ENCODE data around the gene CENPP.

DNA sequence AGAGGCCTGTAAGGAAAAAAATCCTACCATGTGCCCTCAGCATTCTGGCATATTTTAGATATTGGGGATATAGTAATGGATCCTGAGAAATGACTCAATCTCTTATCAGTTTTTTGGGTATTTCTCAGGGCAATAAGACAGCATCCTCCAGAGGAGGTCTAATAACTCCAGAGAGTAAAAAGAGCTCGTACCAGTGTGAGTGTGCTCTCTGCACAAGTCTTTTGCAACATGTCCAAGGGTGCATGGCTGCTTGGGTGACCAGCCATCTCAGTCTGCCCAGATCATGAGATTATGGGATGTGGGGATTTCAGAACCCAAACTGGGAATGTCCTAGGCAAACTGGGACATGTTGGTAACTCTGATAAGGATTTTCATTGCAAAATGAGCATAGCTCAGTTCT is 141.3 kb downstream of the CENPP start:
- TF ChIP-seq POLR2A (IDR thresholded peaks at IDR 0.05; ENCODE audit: low read depth, low read length) (no peak), POU2F2 (IDR thresholded peaks at IDR 0.05; ENCODE audit: low read depth, low read length) (no peak), TAF1 (IDR thresholded peaks at IDR 0.05; ENCODE audit: low read depth, low read length) (no peak), POLR2AphosphoS5 (IDR thresholded peaks at IDR 0.05; ENCODE audit: low read depth, low read length) (no peak), SPI1 (IDR thresholded peaks at IDR 0.05; ENCODE audit: low read depth, low read length) (no peak)
